ENCODE measurements around the gene RIN3.

- TF ChIP-seq ATF7 (IDR thresholded peaks at IDR 0.05; ENCODE audit: low read depth) (no peak), EZH2 (IDR thresholded peaks at IDR 0.05; ENCODE audit: borderline replicate concordance, control insufficient read depth, low read depth, low read length) (no peak)
- TF ChIP-seq, protein P1, sequence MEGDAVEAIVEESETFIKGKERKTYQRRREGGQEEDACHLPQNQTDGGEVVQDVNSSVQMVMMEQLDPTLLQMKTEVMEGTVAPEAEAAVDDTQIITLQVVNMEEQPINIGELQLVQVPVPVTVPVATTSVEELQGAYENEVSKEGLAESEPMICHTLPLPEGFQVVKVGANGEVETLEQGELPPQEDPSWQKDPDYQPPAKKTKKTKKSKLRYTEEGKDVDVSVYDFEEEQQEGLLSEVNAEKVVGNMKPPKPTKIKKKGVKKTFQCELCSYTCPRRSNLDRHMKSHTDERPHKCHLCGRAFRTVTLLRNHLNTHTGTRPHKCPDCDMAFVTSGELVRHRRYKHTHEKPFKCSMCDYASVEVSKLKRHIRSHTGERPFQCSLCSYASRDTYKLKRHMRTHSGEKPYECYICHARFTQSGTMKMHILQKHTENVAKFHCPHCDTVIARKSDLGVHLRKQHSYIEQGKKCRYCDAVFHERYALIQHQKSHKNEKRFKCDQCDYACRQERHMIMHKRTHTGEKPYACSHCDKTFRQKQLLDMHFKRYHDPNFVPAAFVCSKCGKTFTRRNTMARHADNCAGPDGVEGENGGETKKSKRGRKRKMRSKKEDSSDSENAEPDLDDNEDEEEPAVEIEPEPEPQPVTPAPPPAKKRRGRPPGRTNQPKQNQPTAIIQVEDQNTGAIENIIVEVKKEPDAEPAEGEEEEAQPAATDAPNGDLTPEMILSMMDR (IDR thresholded peaks at IDR 0.05 in 2 of 3, conservative IDR thresholded peaks at IDR 0.05 in 1 of 3; ENCODE audit: control insufficient read depth in 2 of 3, extremely low read depth in 1 of 3, insufficient read depth in 1 of 3, low read depth in 3 of 3, low read length in 3 of 3) = no peak
These were observed 6.8 kb downstream of the RIN3 start for GRCh38 chr14:92520102-92521057.
